NCI-H2029 (cell line): Measurements from ENCODE around the gene POLD1.
"Not testable (repeated sequence)": the region's sequence is repeated elsewhere in the genome, so short reads cannot be mapped to it uniquely, and the experiment has no call there.

Source experiments
- DNase-seq: peaks from one replicate; lab custom pipeline; 2025; lab: John Stamatoyannopoulos, UW

POLD1 gene

DNA sequence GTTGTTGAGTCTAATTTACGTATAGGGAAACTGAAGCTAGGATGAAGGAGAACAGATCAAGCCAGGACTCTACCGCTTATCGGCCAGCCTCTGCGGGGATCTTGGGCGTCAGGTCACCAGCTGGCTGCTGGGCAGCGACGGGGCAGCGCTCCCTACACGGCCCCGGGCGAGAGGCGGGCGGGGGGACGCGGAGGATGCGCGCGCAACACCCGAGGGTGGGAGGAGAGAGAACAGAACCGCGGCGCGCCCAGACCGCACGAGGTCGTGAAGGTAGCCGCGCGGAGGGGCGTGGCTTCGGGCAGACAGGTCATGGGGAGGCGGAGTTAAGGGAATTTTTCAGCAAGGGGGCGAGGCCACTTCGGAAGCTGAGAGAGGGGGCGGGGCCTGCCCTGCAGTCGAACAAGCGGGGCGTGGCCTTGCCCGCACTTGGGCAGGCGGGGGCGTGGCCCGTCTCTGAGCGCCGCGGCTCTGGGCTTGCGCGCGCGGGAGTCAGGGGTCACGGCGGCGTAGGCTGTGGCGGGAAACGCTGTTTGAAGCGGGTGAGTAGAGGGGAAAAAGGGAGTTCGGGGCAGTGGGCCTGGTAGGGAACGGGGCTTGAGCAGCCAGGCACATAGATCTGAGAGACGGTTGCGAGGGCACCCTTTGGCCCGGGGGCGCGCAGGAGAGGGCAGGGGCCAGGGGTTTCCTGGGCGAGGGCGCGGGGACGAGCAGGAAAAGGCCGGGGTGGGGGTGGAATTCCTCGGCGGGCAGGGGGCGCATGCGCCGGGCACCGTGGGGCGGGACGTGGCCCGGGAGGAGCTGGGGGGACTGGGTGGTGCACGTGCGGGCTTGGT lies at the start of gene POLD1:
TSS of gene POLD1 (plus strand) at position 496 of the 833 bp plus-strand sequence. CDS start 14,505 bp downstream, outside the sequence.
- peak; percentile 99 for DNase-seq

- no peak for DNase-seq
These were observed 49.3 kb upstream of the POLD1 start for GRCh38 chr19:50334741-50335421.

DNA sequence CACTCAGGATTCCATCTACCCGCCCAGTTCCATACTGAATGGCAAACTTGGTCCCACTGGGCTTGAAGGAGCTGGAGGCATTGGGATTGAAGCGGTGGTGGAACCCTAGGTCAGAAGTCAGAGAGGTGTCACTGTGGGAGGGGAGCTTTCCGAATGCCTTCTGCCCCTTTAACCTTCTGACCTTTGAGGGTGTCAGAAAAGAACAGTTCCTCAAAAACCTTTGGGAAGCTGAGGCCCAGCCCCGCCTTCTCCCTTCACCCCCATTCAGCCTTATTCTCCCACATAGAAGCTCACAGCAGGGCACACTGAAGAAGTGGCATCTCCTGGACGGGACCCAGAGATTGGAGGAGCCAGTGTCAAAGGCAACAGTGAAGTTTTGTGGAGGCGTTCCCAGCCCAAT lies 47.1 kb upstream of the POLD1 start:
- DNase-seq = not testable (repeated sequence)

GRCh38 chr19:50340331-50340730 lies 43.8 kb upstream of the POLD1 start:
- no peak for DNase-seq

GRCh38 chr19:50341091-50341564 lies 43.0 kb upstream of the POLD1 start:
- DNase-seq = no peak

DNA sequence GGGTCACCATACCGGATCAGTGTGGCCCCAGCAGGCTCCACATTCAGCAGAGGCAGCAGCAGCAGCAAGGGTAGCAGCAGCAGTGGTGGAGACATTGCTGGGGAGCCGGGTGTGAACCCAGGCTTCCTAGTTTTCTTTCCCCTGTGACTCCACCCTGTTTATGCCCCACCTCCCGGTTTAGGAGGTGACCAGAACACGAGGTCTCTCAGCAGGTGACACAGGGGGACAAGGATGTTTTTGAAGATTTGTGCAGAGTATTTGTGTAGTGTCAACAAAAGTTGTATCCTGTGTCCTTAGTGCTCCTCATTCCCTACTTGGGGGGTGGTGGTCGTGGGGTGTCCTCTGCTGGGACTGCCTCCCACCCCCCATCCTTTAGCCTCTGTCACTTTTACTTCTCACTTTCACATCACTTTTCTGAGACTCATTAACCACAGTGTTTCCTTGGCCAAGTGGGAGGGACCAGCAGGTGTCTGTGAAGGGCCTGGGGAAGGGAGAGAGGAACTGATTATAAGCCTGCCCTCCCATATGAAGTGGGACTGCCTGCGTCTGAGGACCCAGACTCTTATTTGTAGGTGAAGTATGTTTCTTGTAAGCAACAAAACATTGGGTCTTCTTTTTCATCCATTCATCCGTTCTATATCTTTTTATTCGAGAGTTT lies 39.4 kb upstream of the POLD1 start:
- DNase-seq = no peak

GRCh38 chr19:50347089-50347581 lies 37.0 kb upstream of the POLD1 start:
- DNase-seq = not testable (repeated sequence)

- no peak for DNase-seq
These were observed 34.7 kb upstream of the POLD1 start for GRCh38 chr19:50349277-50350057.

- DNase-seq = no peak
These were observed 31.9 kb upstream of the POLD1 start for GRCh38 chr19:50352242-50352641.

- DNase-seq = not testable (repeated sequence)
These were observed 30.7 kb upstream of the POLD1 start for GRCh38 chr19:50353487-50353880.

- no peak for DNase-seq
These were observed 27.4 kb upstream of the POLD1 start for GRCh38 chr19:50356691-50357177.

DNA sequence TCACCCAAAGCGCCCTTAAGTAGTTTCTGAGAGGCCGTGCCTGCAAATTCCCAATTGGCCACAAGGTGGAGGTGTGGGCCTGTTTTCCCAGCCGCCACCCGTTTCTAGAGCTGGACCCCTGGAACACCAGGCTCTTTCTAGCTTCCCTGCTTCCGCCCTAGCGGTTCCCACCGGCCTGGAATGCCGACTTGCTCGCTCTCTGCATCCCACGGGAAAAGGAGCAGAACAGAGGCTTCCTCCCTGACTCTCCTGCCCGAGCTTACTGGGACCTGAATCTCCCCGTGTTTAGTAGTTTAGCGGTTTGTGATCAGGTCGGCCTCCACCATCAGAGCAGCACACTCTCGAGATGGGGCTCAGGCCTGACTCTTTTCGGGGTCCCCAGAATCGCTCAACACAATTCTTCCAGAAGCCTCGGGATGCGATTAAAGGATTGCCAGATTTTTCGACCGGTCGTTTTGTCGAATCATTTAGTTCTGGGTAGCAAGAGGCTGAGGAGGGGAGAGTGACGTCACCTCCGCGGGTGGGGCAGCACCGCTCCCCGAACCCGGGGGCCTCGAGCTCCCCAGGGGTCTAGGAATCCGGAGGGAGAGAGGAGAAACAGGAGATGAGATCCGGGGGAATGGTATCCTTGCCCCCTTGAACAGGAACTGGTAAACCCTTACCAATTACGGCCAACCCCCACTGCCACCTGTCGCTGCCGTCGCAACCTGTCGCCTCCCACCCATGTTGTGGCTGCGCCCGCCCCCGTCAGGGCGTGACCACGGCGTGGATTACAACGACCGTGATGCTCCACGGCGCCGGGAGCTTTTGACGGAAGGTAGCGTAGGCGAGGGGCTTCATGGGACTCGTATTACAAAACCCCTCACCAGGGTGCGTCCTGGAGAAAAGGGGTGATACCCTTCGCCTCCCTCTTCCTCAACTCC lies 26.7 kb upstream of the POLD1 start:
- DNase-seq = peak; percentile 33

GRCh38 chr19:50358483-50359327 lies 25.4 kb upstream of the POLD1 start:
- peak; percentile 40 for DNase-seq

DNA sequence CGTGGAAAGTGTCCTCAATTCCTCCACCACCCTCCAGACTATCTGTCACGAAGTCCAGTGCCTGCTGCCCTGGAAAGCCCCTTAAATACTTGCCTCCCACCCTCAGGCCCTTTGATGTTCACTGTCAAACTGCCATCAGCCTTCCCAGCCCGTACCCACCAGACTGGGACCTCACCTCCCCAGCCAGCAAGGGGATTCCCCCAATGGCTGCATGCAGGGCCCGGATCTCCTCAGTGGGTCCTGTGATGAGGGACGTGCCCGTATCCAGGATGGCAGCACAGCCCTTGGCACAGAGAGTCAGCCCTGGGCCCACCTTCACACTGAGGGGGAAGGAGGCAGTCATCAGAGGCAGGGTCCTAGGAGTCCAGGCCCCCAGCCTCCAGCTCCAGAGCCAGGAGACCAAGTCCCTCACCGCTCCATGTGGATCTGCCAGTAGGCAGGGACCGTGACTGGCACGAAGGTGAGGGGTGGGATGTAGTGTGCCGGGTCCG lies 24.8 kb upstream of the POLD1 start:
- DNase-seq = no peak

DNA sequence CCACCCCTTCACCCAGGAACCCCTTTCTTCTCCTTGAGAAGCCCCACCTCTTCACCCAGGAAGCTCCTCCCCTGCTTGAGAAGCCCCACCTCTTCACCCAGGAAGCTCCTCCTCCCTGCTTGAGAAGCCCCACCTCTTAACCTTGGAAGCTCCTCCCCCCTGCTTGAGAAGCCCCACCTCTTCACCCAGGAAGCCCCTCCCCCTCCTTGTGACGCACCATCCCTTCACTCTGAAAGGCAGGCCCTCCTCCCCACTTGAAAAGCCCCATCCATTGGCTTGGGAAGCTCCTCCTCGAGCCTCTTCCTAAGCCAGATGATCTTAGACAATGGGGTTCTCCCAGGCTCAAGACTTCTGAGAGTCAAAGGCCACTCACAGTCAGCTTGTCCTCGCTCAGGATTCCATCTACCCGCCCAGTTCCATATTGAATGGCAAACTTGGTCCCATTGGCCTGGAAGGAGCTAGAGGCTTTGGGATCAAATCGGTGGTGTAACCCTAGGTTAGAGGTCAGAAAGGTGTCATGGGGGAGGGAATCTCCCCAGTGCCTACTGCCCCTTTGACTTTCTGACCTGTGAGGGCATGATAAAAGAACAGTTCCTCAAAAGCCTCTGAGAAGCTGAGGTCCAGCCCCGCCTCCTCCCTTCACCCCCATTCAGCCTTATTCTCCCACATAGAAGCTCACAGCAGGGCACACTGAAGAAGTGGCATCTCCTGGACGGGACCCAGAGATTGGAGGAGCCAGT lies 22.7 kb upstream of the POLD1 start:
- DNase-seq = no peak

GRCh38 chr19:50362030-50362412 lies 22.1 kb upstream of the POLD1 start:
- no peak for DNase-seq

- DNase-seq = no peak
These were observed 21.3 kb upstream of the POLD1 start for GRCh38 chr19:50362656-50363424.
